H54 (cell line): ENCODE results near the gene PLSCR4.

ENCODE experiments used
- DNase-seq: peaks from one replicate; pipeline ENCODE4 v3.0.0; 2011; ENCODE audit warnings: low spot score, mixed read lengths; ENCODE audit not compliant: insufficient read length
- FAIRE-seq: peaks from 3 replicates; lab custom pipeline; 2011; peaks lifted over from hg19 to GRCh38; lab: Jason Lieb, UNC
- POLR2A ChIP-seq: IDR thresholded peaks from 2 replicates; pipeline ENCODE4 v1.6.1; 2011; ENCODE audit warnings: low read depth, mild to moderate bottlenecking, low read length

PLSCR4 gene

GRCh38 chr3:146166826-146167225 is 84.1 kb downstream of the PLSCR4 start:
- DNase-seq (no peak), FAIRE-seq (no peak)
- no peak for TF ChIP-seq POLR2A

- FAIRE-seq (peak; percentile 99), DNase-seq (no peak)
- TF ChIP-seq POLR2A: no peak
Observed at GRCh38 chr3:146166415-146166821, 84.5 kb downstream of the PLSCR4 start.

- FAIRE-seq (no peak), DNase-seq (no peak)
- TF ChIP-seq POLR2A: no peak
Observed at GRCh38 chr3:146165877-146166276, 85.0 kb downstream of the PLSCR4 start.

GRCh38 chr3:146164971-146165769 is 85.7 kb downstream of the PLSCR4 start:
- TF ChIP-seq POLR2A: no peak
- peak; percentile 36 for FAIRE-seq
- DNase-seq: no peak

- FAIRE-seq (no peak), DNase-seq (no peak)
- no peak for TF ChIP-seq POLR2A
Observed at GRCh38 chr3:146164506-146164905, 86.4 kb downstream of the PLSCR4 start.

GRCh38 chr3:146164071-146164470 is 86.8 kb downstream of the PLSCR4 start:
- DNase-seq (no peak), FAIRE-seq (peak; percentile 76)
- TF ChIP-seq POLR2A: no peak

- DNase-seq: peak; percentile 45
- peak; percentile 92 for FAIRE-seq
Observed at GRCh38 chr3:146163584-146163983, 87.3 kb downstream of the PLSCR4 start.

GRCh38 chr3:146162561-146162960 is 88.3 kb downstream of the PLSCR4 start:
- peak; percentile 58 for FAIRE-seq
- DNase-seq: no peak
- no peak for TF ChIP-seq POLR2A

More at GRCh38 chr3:146163584-146163983, 87.3 kb downstream of the PLSCR4 start:
- no peak for TF ChIP-seq POLR2A

GRCh38 chr3:146161663-146162002 is 89.3 kb downstream of the PLSCR4 start:
- FAIRE-seq (peak; percentile 27), DNase-seq (peak; percentile 7)
- no peak for TF ChIP-seq POLR2A

- peak; percentile 42 for DNase-seq
- FAIRE-seq: no peak
Observed at GRCh38 chr3:146160964-146161662, 89.8 kb downstream of the PLSCR4 start, which contains the start of gene PLOD2. Gene PLOD2, minus strand, starts transcription at chr3:146161184. Its CDS starts 195 bp downstream, at chr3:146160989.

GRCh38 chr3:146160321-146160963 is 90.5 kb downstream of the PLSCR4 start:
- TF ChIP-seq POLR2A: no peak
- DNase-seq: peak; percentile 58
- peak; percentile 88 for FAIRE-seq

More at GRCh38 chr3:146160964-146161662, 89.8 kb downstream of the PLSCR4 start, which contains the start of gene PLOD2:
- peak; percentile 85 for TF ChIP-seq POLR2A

- peak; percentile 41 for FAIRE-seq
- TF ChIP-seq POLR2A: no peak
- no peak for DNase-seq
Observed at GRCh38 chr3:146159616-146160320, 91.1 kb downstream of the PLSCR4 start.

- TF ChIP-seq POLR2A: no peak
- no peak for FAIRE-seq
- DNase-seq: no peak
Observed at GRCh38 chr3:146159037-146159436, 91.9 kb downstream of the PLSCR4 start.
